H1 (cell line): ENCODE data around the gene LRP5. TPM values are rescaled to one million over a fixed set of nuclear protein-coding genes. Genes with fewer than 3 reads are reported as not detected.

Experiments used
- CTCF ChIA-PET: fragments of 300-600 bp; sonication (Branson Sonifier 250); formaldehyde crosslinking; loops from one replicate; lab custom pipeline; 2021; ENCODE audit not compliant: partially characterized antibody; lab: Charles Lee
- POLR2A ChIA-PET: fragments of 300-600 bp; sonication (Branson Sonifier 250); formaldehyde crosslinking; loops from one replicate; lab custom pipeline; 2021; ENCODE audit warnings: inconsistent platforms; ENCODE audit not compliant: partially characterized antibody; lab: Charles Lee
- DNase-seq, 2 experiments: peaks; one replicate each; pipeline versions ENCODE4 v3.0.0 to v3.0.0-alpha.2; 2010 to 2022; ENCODE audit warnings: low spot score in 2 of 2, low read depth in 1 of 2, mixed read lengths in 1 of 2
- FAIRE-seq: peaks from 2 replicates; lab custom pipeline; 2011; peaks lifted over from hg19 to GRCh38; lab: Jason Lieb, UNC
- H2AFZ ChIP-seq: 2 replicates; pipeline ENCODE4 v1.8.1; 2012; ENCODE audit warnings: low read length, inconsistent platforms
- H2AK5ac ChIP-seq: 2 replicates; pipeline ENCODE4 v1.6.1; 2013; ENCODE audit warnings: low read depth, low read length
- H2BK120ac ChIP-seq: replicated peaks from 2 replicates; pipeline ENCODE3; 2013; ENCODE audit warnings: low read depth, low read length, inconsistent platforms
- H2BK12ac ChIP-seq: 2 replicates; pipeline ENCODE4 v1.6.1; 2013; ENCODE audit warnings: low read depth, low read length
- H2BK15ac ChIP-seq: 2 replicates; pipeline ENCODE4 v1.6.1; 2013; ENCODE audit warnings: low read length
- H2BK20ac ChIP-seq: 2 replicates; pipeline ENCODE4 v1.6.1; 2013; ENCODE audit warnings: low read length
- H2BK5ac ChIP-seq: 2 replicates; pipeline ENCODE4 v1.6.1; 2013; ENCODE audit warnings: low read depth, low read length
- H3K14ac ChIP-seq: 2 replicates; pipeline ENCODE4 v1.6.1; 2013; ENCODE audit warnings: inconsistent platforms; ENCODE audit not compliant: insufficient read length
- H3K18ac ChIP-seq: 2 replicates; pipeline ENCODE4 v1.6.1; 2013; ENCODE audit warnings: low read length; ENCODE audit errors: extremely low read depth
- H3K23ac ChIP-seq: 2 replicates; pipeline ENCODE4 v1.6.1; 2013; ENCODE audit warnings: inconsistent platforms; ENCODE audit not compliant: insufficient read length
- H3K23me2 ChIP-seq: 2 replicates; pipeline ENCODE4 v1.6.1; 2013; ENCODE audit warnings: low read depth, low read length
- H3K27ac ChIP-seq: 2 replicates; pipeline ENCODE4 v1.6.1; 2011; ENCODE audit warnings: low read depth, low read length, inconsistent platforms
- H3K27me3 ChIP-seq, 4 experiments: replicated peaks in 1 of 4; 1 replicate in 1 of 4; 2 replicates in 3 of 4; pipeline versions ENCODE4 v1.6.1 to v1.8.1; 2011 to 2013; ENCODE audit warnings: low read length in 3 of 4, mild to moderate bottlenecking in 3 of 4, inconsistent platforms in 2 of 4, mixed read lengths in 2 of 4, moderate library complexity in 1 of 4; ENCODE audit not compliant: control insufficient read depth in 3 of 4, insufficient read depth in 3 of 4; ENCODE audit errors: extremely low read depth in 1 of 4
- H3K36me3 ChIP-seq, 4 experiments: 2 replicates each; pipeline versions ENCODE4 v1.6.1 to v1.8.1; 2011 to 2013; ENCODE audit warnings: mild to moderate bottlenecking in 4 of 4, low read length in 3 of 4, moderate library complexity in 2 of 4, control low read depth in 1 of 4, inconsistent platforms in 1 of 4; ENCODE audit not compliant: insufficient read depth in 4 of 4, control insufficient read depth in 2 of 4
- H3K4ac ChIP-seq: replicated peaks from 2 replicates; pipeline ENCODE3; 2013; ENCODE audit warnings: low read length, low read depth, mixed read lengths, inconsistent platforms; ENCODE audit not compliant: insufficient read length
- H3K4me1 ChIP-seq, 4 experiments: replicated peaks in 1 of 4; 1 replicate in 1 of 4; 2 replicates in 3 of 4; pipeline versions ENCODE4 v1.6.1 to v1.8.1; 2011 to 2013; ENCODE audit warnings: low read length in 3 of 4, inconsistent platforms in 2 of 4, mixed read lengths in 1 of 4; ENCODE audit not compliant: insufficient read depth in 4 of 4, control insufficient read depth in 3 of 4
- H3K4me2 ChIP-seq, 2 experiments: 2 replicates each; pipeline versions ENCODE4 v1.6.1 to v1.8.1; 2011 to 2013; ENCODE audit warnings: low read depth in 2 of 2, low read length in 2 of 2, control low read depth in 1 of 2, inconsistent platforms in 1 of 2, mild to moderate bottlenecking in 1 of 2; ENCODE audit not compliant: insufficient read depth in 1 of 2
- H3K4me3 ChIP-seq, 4 experiments: fragments of 200-600, 300-600 bp in 1 of 4; sonication (generic), shearing (Covaris generic), sonication (Bioruptor Twin) in 1 of 4; 2 replicates each; pipeline versions ENCODE4 v1.5.1 to v1.8.1; 2011 to 2016; ENCODE audit warnings: low read length in 4 of 4, low read depth in 3 of 4, control low read depth in 2 of 4, inconsistent platforms in 2 of 4, mild to moderate bottlenecking in 2 of 4, mixed read lengths in 1 of 4, moderate library complexity in 1 of 4; ENCODE audit not compliant: insufficient read depth in 2 of 4; ENCODE audit errors: extremely low read depth in 1 of 4
- H3K56ac ChIP-seq: replicated peaks from 2 replicates; pipeline ENCODE3; 2013; ENCODE audit warnings: low read depth, mild to moderate bottlenecking, mixed read lengths, low read length, inconsistent platforms; ENCODE audit not compliant: insufficient read length
- H3K79me1 ChIP-seq: 2 replicates; pipeline ENCODE4 v1.6.1; 2013; ENCODE audit warnings: low read depth, low read length, control low read depth
- H3K79me2 ChIP-seq, 2 experiments: 2 replicates each; pipeline versions ENCODE4 v1.6.1 to v1.8.1; 2012 to 2013; ENCODE audit warnings: low read length in 2 of 2, mild to moderate bottlenecking in 2 of 2, inconsistent platforms in 1 of 2; ENCODE audit not compliant: insufficient read depth in 2 of 2, control insufficient read depth in 1 of 2
- H3K9ac ChIP-seq, 4 experiments: replicated peaks in 1 of 4; 1 replicate in 1 of 4; 2 replicates in 3 of 4; pipeline versions ENCODE4 v1.6.1 to v1.8.1; 2011 to 2013; ENCODE audit warnings: low read depth in 3 of 4, low read length in 3 of 4, control low read depth in 2 of 4, mild to moderate bottlenecking in 2 of 4, moderate library complexity in 2 of 4, inconsistent platforms in 1 of 4; ENCODE audit errors: extremely low read depth in 1 of 4
- H3K9me3 ChIP-seq, 2 experiments: 2 replicates each; pipeline versions ENCODE4 v1.6.1 to v1.8.1; 2012 to 2013; ENCODE audit warnings: mild to moderate bottlenecking in 2 of 2, moderate library complexity in 2 of 2, control low read depth in 1 of 2, inconsistent platforms in 1 of 2, low read depth in 1 of 2, low read length in 1 of 2, mixed read lengths in 1 of 2; ENCODE audit not compliant: insufficient read depth in 2 of 2
- H4K20me1 ChIP-seq, 2 experiments: replicated peaks in 1 of 2; 2 replicates each; pipeline versions ENCODE3 to v1.8.1; 2011 to 2013; ENCODE audit warnings: inconsistent platforms in 2 of 2, low read length in 2 of 2, mild to moderate bottlenecking in 1 of 2; ENCODE audit not compliant: insufficient read depth in 2 of 2, control insufficient read depth in 1 of 2
- H4K5ac ChIP-seq: 2 replicates; pipeline ENCODE4 v1.6.1; 2013; ENCODE audit warnings: low read length, low read depth, mixed read lengths, inconsistent platforms; ENCODE audit not compliant: insufficient read length
- H4K8ac ChIP-seq: 2 replicates; pipeline ENCODE4 v1.8.0; 2013; ENCODE audit warnings: mild to moderate bottlenecking, moderate library complexity, low read length, inconsistent platforms; ENCODE audit not compliant: insufficient read depth; ENCODE audit errors: extremely low read depth
- H4K91ac ChIP-seq: replicated peaks from 2 replicates; pipeline ENCODE3; 2013; ENCODE audit warnings: low read length, mixed read lengths, inconsistent platforms; ENCODE audit not compliant: insufficient read length
- ASH2L ChIP-seq: fragments of 200-600, 300-600 bp; sonication (generic); IDR thresholded peaks from one replicate; pipeline ENCODE4 v1.7.1; 2017; ENCODE audit warnings: low read length
- BACH1 ChIP-seq: IDR thresholded peaks from 2 replicates; pipeline ENCODE4 v1.6.1; 2012; ENCODE audit warnings: low read length, improper control_type of control experiment
- CBX5 ChIP-seq: fragments of 300-800, 300-1000 bp; sonication (generic); IDR thresholded peaks from 2 replicates; pipeline ENCODE4 v1.7.1; 2016; ENCODE audit warnings: antibody characterized with exemption, low read length, low read depth
- EGR1 ChIP-seq: IDR thresholded peaks from 2 replicates; pipeline ENCODE4 v1.6.1; 2011; ENCODE audit warnings: low read depth, low read length, borderline replicate concordance
- FOSL1 ChIP-seq: IDR thresholded peaks from 2 replicates; pipeline ENCODE4 v1.6.1; 2011; ENCODE audit warnings: mild to moderate bottlenecking, low read depth, low read length, moderate library complexity; ENCODE audit not compliant: insufficient read depth
- PHF8 ChIP-seq: fragments of 200-600 bp; sonication (generic); conservative IDR thresholded peaks from 2 replicates; pipeline ENCODE4 v1.7.1; 2012; ENCODE audit warnings: low read depth, mild to moderate bottlenecking, inconsistent platforms, low read length, moderate library complexity
- SIRT6 ChIP-seq: IDR thresholded peaks from one replicate; pipeline ENCODE4 v1.7.1; 2012; ENCODE audit warnings: low read length, inconsistent platforms
- SP2 ChIP-seq: IDR thresholded peaks from 2 replicates; pipeline ENCODE4 v1.6.1; 2012; ENCODE audit warnings: mild to moderate bottlenecking, low read length, inconsistent platforms
- SRF ChIP-seq: IDR thresholded peaks from 2 replicates; pipeline ENCODE4 v1.6.1; 2011; ENCODE audit warnings: mild to moderate bottlenecking, low read depth, low read length, moderate library complexity
- SUZ12 ChIP-seq: fragments of 200-600 bp; sonication (generic); IDR thresholded peaks from 2 replicates; pipeline ENCODE4 v1.6.1; 2012; ENCODE audit warnings: mild to moderate bottlenecking, inconsistent platforms, low read length, moderate library complexity, mixed read lengths
- TCF12 ChIP-seq: IDR thresholded peaks from 2 replicates; pipeline ENCODE4 v1.6.1; 2011; ENCODE audit warnings: low read depth, mild to moderate bottlenecking, low read length
- TEAD4 ChIP-seq: IDR thresholded peaks from 2 replicates; pipeline ENCODE4 v1.6.1; 2012; ENCODE audit warnings: low read depth, low read length, inconsistent platforms, mixed read lengths
- WGBS, 2 experiments: shearing (Covaris generic) in 1 of 2; methylation state at CpG; one replicate each; pipeline versions ENCODE4 v1.1.6 to v1.1.7; 2013 to 2015; ENCODE audit warnings: low lambda C conversion rate in 2 of 2, mixed read lengths in 2 of 2, inconsistent platforms in 1 of 2, low coverage in 1 of 2, missing lambda C conversion rate in 1 of 2; ENCODE audit not compliant: insufficient replicate concordance in 2 of 2, insufficient coverage in 1 of 2, insufficient read length in 1 of 2; ENCODE audit errors: extremely low coverage in 1 of 2, missing lambda C conversion rate in 1 of 2; 5-methylcytosine and 5-hydroxymethylcytosine counted together
- polyA plus RNA-seq, 7 experiments: library from polyadenylated mRNA; depleted of rRNA in 3 of 7; stranded (reverse) in 5 of 7; unstranded in 2 of 7; fragments of >200 nt in 5 of 7; fragments of 200-250 nt in 2 of 7; gene quantifications; 1 replicate in 5 of 7; 2 replicates in 1 of 7; 4 replicates in 1 of 7; pipeline versions ENCODE4 v1.2.1 to v1.2.3, GENCODE V29; 2011 to 2013; ENCODE audit warnings: missing spikeins in 2 of 7, mixed read lengths in 2 of 7
- total RNA-seq: library from RNA; stranded (reverse); fragmentation: NEBNext Ultra II Directional; extraction: Animal tissue kit (Norgen Biotek cat#: 25700); gene quantifications from 2 replicates; pipeline ENCODE4 v1.2.1, GENCODE V29; 2021
- TF ChIP-seq, protein P1 (sequence below), 3 experiments: IDR thresholded peaks; 1 replicate in 2 of 3; 2 replicates in 1 of 3; pipeline versions ENCODE4 v1.5.1 to v1.6.1; 2011; ENCODE audit warnings: low read length in 3 of 3, mild to moderate bottlenecking in 3 of 3, inconsistent platforms in 2 of 3, low read depth in 1 of 3, moderate library complexity in 1 of 3; ENCODE audit not compliant: insufficient read depth in 1 of 3; ENCODE audit errors: control extremely low read depth in 1 of 3

The LRP5 gene
- total and polyA plus RNA-seq, 2 of the 8 experiments (the other 6 are each of a cell fraction or from before 2014, with no cell fraction given): 19.0 to 38.9 TPM

DNA sequence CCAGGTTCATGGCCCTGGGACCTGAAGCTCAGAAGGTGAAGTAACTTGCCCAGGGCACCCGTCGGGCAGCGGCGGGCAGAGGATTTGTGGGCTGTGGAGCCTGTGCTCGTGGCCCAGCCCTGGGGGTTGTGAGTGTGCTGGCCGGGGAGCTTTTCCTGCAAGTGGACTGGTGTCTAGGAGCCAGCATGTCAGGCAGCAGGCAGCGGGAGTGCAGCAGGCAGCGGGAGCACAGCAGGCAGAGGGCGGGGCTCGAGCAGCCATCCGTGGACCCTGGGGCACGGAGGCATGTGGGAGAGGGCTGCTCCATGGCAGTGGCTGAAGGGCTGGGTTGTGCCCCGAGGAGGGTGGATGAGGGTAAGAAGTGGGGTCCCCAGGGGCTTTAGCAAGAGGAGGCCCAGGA, 75.4 kb downstream of the LRP5 start:
- H3K79me1 ChIP-seq: no peaks in the 10 kb centered on the region
- H3K4me3 ChIP-seq: no peak overlapping the region
- H2BK5ac ChIP-seq: no peak overlapping the region
- H4K91ac ChIP-seq: no peak overlapping the region
- no peak for DNase-seq
- FAIRE-seq: no peak
- H3K9me3 ChIP-seq: peaks cover 6 to 12% of the 10 kb centered on the region in 2 experiments; a peak in 3 of 4 replicates
- no peaks in the 10 kb centered on the region for H3K27me3 ChIP-seq
- no peak overlapping the region for H2BK20ac ChIP-seq
- no peak overlapping the region for H4K5ac ChIP-seq
- no peak overlapping the region for H4K8ac ChIP-seq
- H2BK12ac ChIP-seq: no peak overlapping the region
- H2AK5ac ChIP-seq: no peak overlapping the region
- peaks cover 0 to 8% of the 10 kb centered on the region in 2 experiments for H4K20me1 ChIP-seq
- no peak overlapping the region for H2BK120ac ChIP-seq
- no peak overlapping the region for H3K56ac ChIP-seq
- H3K23me2 ChIP-seq: peaks cover 7% of the 10 kb centered on the region; the same call in 1 of the 2 replicates
- H3K4me1 ChIP-seq: no peaks in the 10 kb centered on the region
- ChIA-PET POLR2A (interaction anchor here (0.6 to 1.3 kb wide), 3 partner anchors 52 to 220 kb away, joined by 3 to 5 read pairs (median 4); no protein-coding TSS in a partner anchor), CTCF (interaction anchor here (0.6 to 2.0 kb wide), 11 partner anchors 15 to 177 kb away, joined by 3 to 7 read pairs (median 5); no protein-coding TSS in a partner anchor)
- H3K4ac ChIP-seq: no peak overlapping the region
- 88% methylated on average over 13 of the region's 13 CpGs; no CpG with 5 or more reads in 1 of the 2 experiments for WGBS, 2 experiments
- H3K18ac ChIP-seq: no peak overlapping the region
- no peak overlapping the region for H3K27ac ChIP-seq
- no peak overlapping the region for H2AFZ ChIP-seq
- no peak overlapping the region for H3K9ac ChIP-seq
- H3K14ac ChIP-seq: no peak overlapping the region
- no peak overlapping the region for H3K23ac ChIP-seq
- H3K36me3 ChIP-seq: peaks cover 0 to 18% (median 16%) of the 10 kb centered on the region in 4 experiments; a peak in 7 of 8 replicates
- H2BK15ac ChIP-seq: no peak overlapping the region
- no peak overlapping the region for H3K4me2 ChIP-seq
- H3K79me2 ChIP-seq: no peaks in the 10 kb centered on the region
- TF ChIP-seq TCF12 (no peak), BACH1 (no peak), SUZ12 (no peak), SP2 (no peak), FOSL1 (no peak), SRF (no peak), PHF8 (no peak), SIRT6 (no peak), TEAD4 (no peak), CBX5 (no peak), EGR1 (no peak), ASH2L (no peak)
- TF ChIP-seq, protein P1, sequence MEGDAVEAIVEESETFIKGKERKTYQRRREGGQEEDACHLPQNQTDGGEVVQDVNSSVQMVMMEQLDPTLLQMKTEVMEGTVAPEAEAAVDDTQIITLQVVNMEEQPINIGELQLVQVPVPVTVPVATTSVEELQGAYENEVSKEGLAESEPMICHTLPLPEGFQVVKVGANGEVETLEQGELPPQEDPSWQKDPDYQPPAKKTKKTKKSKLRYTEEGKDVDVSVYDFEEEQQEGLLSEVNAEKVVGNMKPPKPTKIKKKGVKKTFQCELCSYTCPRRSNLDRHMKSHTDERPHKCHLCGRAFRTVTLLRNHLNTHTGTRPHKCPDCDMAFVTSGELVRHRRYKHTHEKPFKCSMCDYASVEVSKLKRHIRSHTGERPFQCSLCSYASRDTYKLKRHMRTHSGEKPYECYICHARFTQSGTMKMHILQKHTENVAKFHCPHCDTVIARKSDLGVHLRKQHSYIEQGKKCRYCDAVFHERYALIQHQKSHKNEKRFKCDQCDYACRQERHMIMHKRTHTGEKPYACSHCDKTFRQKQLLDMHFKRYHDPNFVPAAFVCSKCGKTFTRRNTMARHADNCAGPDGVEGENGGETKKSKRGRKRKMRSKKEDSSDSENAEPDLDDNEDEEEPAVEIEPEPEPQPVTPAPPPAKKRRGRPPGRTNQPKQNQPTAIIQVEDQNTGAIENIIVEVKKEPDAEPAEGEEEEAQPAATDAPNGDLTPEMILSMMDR (IDR thresholded peaks at IDR 0.05; ENCODE audit: control extremely low read depth in 1 of 3, insufficient read depth in 1 of 3, low read depth in 1 of 3, low read length in 3 of 3): no peak
